IPS DF 6.9 (cell line): ENCODE results near the gene CHST11.

ENCODE experiments used
- DNase-seq: peaks from one replicate; pipeline ENCODE4 v3.0.0-alpha.2; 2013; ENCODE audit warnings: low read depth, low spot score
- H3K27ac ChIP-seq: one replicate; pipeline ENCODE4 v1.5.1; 2013; ENCODE audit warnings: low read length, control low read depth
- H3K27me3 ChIP-seq: 2 replicates; pipeline ENCODE4 v1.6.1; 2013; ENCODE audit warnings: mild to moderate bottlenecking, low read length; ENCODE audit not compliant: control insufficient read depth, insufficient read depth
- H3K36me3 ChIP-seq: 2 replicates; pipeline ENCODE4 v1.6.1; 2013; ENCODE audit warnings: low read length; ENCODE audit not compliant: control insufficient read depth, insufficient read depth
- H3K4me1 ChIP-seq: 2 replicates; pipeline ENCODE4 v1.6.1; 2013; ENCODE audit warnings: low read length; ENCODE audit not compliant: control insufficient read depth, insufficient read depth
- H3K4me3 ChIP-seq: 2 replicates; pipeline ENCODE4 v1.5.1; 2013; ENCODE audit warnings: mild to moderate bottlenecking, low read length
- H3K9me3 ChIP-seq: 2 replicates; pipeline ENCODE4 v1.6.1; 2013; ENCODE audit warnings: low read length, inconsistent platforms; ENCODE audit not compliant: control insufficient read depth, insufficient read depth
- WGBS: extraction: QIAGEN DNeasy Blood & Tissue Kit; methylation state at CpG from one replicate; pipeline ENCODE4 v1.1.7; 2013; ENCODE audit warnings: mixed read lengths, missing lambda C conversion rate; ENCODE audit not compliant: insufficient read length, insufficient coverage; 5-methylcytosine and 5-hydroxymethylcytosine counted together

Gene CHST11

DNA sequence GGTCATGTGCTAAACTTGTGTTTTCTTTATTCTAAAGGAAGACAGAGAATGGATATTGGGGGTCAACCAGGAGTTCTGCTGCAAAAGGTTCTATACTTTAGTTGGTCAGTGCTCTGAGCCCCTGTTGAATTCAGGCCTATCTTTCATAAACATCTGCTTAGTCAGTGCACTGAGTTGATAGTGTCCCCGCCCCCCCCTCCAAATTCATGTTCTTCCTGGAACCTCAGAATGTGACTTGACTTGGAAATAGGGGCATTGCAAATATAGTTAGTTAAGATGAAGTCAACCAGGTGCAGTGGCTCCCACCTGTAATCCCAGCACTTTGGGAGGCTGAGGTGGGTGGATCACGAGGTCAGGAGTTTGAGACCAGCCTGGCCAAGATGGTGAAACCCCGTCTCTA, 23.3 kb downstream of the CHST11 start:
- H3K4me1 ChIP-seq, result no peaks in the 10 kb centered on the region
- no peak overlapping the region for H3K27ac ChIP-seq
- H3K36me3 ChIP-seq, result no peaks in the 10 kb centered on the region
- no peaks in the 10 kb centered on the region for H3K9me3 ChIP-seq
- no peak overlapping the region for H3K4me3 ChIP-seq
- DNase-seq, result no peak
- no CpG with 5 or more reads among the region's 3 CpGs for WGBS
- H3K27me3 ChIP-seq, result no peaks in the 10 kb centered on the region

DNA sequence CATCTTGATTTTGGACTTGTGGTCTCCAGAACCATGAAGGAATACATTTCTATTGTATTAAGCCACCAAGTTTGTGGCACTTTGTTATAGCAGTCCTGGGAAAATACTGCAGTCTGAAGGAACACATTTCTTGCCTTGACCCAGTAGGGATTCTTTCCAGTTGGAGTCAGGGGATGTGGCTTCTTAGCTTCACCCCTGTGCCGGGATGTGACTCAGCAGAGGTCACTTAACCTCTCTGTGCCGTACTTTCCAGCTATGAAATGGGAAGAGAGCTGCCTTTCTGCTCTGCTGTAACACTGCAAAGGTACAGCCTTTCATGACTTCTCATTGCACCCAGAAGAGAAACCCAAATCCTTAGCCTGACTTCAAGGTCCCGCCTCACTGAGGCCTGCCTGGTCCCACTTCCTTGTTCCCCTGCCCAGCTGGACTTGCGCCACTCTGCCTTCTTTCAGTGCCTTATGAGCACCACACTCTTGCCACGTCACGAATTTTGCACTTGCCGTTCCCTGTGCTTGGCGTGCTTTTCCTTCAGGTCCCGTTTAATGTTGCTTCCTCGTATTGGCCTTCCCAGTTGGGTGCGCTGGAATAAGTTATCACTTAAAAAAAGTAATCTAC, 24.2 kb downstream of the CHST11 start:
- DNase-seq, result no peak
- Histone ChIP-seq H3K4me3 (no peak overlapping the region), H3K4me1 (no peaks in the 10 kb centered on the region), H3K27me3 (no peaks in the 10 kb centered on the region), H3K27ac (no peak overlapping the region), H3K36me3 (no peaks in the 10 kb centered on the region), H3K9me3 (no peaks in the 10 kb centered on the region)
- WGBS, result no CpG with 5 or more reads among the region's 11 CpGs

DNA sequence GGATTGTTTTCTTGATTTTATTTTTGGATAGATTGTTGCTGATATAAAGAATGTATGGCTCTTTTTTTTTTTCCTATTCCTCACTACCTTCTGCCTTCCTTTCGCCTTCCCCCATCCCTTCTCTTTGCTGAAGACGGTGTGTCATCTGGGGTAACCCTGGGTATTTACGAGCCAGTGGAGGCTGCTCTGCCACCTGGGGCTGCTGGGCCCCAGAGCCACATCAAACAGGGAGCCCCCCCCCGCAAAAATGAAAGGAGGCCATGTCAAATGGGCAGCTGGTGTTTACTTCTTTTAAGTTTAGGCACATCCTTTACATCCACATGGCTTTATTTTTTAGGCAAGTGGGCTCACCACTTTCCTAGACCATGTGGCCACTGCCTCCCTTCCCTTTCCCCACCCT, 25.4 kb downstream of the CHST11 start:
- DNase-seq, result no peak

GRCh38 chr12:104482748-104483147, 26.0 kb downstream of the CHST11 start:
- no peak for DNase-seq
- WGBS, result no CpG with 5 or more reads among the region's 4 CpGs
- Histone ChIP-seq H3K4me1 (no peaks in the 10 kb centered on the region), H3K36me3 (no peaks in the 10 kb centered on the region), H3K9me3 (no peaks in the 10 kb centered on the region), H3K27me3 (no peaks in the 10 kb centered on the region), H3K27ac (no peak overlapping the region), H3K4me3 (no peak overlapping the region)

More for the DNA sequence above, 25.4 kb downstream of the CHST11 start:
- no peak overlapping the region for H3K27ac ChIP-seq
- H3K4me3 ChIP-seq, result no peak overlapping the region
- no peaks in the 10 kb centered on the region for H3K9me3 ChIP-seq
- WGBS, result no CpG with 5 or more reads among the region's 4 CpGs
- no peaks in the 10 kb centered on the region for H3K4me1 ChIP-seq
- no peaks in the 10 kb centered on the region for H3K36me3 ChIP-seq
- H3K27me3 ChIP-seq, result no peaks in the 10 kb centered on the region

DNA sequence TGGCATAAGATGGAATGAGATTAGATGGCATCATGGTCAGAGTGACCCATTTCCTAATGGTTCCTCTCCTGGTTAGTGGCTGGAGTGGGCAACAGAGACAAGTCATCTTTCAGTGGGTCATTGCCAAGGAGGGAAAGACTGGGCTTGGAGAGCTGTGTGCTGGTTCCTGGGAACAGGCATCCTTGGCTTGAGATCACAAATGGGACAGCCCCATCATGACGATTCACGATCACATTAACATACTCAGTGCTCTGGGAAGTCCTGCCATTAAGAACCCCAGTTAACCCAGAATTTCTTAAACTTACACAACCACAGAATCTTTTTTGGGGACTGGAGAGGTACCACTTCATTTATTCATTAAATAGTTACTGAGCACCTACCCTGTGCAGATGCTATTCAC, 27.3 kb downstream of the CHST11 start:
- Histone ChIP-seq H3K27me3 (no peaks in the 10 kb centered on the region), H3K27ac (no peak overlapping the region), H3K9me3 (no peaks in the 10 kb centered on the region), H3K4me1 (no peaks in the 10 kb centered on the region), H3K4me3 (no peak overlapping the region), H3K36me3 (no peaks in the 10 kb centered on the region)
- no peak for DNase-seq
- no CpG with 5 or more reads among the region's 2 CpGs for WGBS

DNA sequence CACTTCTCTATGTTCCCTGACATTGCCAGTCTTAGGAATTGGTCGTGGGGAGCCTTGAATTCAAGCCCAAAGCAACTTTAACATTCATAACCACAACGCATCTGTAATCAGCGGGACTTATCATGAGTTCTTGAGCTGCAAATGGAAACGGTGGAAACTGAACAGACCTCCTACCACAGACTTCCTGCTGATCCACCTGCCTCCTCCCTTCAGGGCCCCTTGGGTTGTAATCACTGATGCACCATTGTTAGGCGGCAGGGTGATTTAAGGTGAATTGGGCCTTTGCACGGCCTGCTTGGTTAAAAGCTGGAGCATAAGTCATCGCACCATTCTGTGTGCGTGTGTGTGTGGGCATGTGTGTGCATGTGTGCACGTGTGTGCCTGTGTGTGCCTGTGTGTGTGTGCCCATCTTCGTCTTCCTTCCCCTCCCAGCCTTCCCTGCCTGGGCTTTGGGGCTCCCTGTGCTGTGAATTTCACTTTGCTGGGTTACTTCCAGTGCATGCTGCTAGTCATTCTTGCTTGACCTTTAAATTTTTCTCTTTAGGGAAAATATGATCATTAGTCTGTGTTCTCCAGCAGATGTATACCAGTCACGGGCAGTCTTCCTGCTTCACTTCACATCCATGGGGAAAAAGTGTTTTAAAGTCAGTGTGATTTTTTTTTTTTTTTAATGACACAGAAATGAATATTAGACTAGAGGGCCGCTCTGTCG, 29.1 kb downstream of the CHST11 start:
- no peak overlapping the region for H3K27ac ChIP-seq
- no peaks in the 10 kb centered on the region for H3K9me3 ChIP-seq
- H3K4me3 ChIP-seq, result no peak overlapping the region
- WGBS, result no CpG with 5 or more reads among the region's 13 CpGs
- H3K27me3 ChIP-seq, result no peaks in the 10 kb centered on the region
- no peaks in the 10 kb centered on the region for H3K4me1 ChIP-seq
- DNase-seq, result no peak
- no peaks in the 10 kb centered on the region for H3K36me3 ChIP-seq

DNA sequence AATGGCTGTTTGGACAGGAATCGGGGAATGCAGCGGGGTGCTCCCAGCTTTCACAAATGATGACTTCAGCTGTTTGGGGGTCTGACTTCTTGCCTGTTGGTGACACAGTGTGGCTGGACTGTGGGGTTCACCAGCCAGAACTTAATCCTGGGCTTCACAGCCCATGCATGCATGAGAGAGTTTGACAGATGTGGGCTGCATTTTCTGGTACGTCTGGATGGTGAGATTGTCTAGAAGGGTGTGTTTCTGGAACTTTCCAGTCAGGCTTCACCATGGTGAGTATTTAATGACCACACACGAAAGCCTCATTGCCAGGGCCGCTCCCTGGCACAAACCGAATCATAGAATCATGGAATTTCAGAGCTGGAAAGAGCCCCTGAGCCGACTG, 29.6 kb downstream of the CHST11 start:
- no CpG with 5 or more reads among the region's 7 CpGs for WGBS
- Histone ChIP-seq H3K4me3 (no peak overlapping the region), H3K27me3 (no peaks in the 10 kb centered on the region), H3K36me3 (no peaks in the 10 kb centered on the region), H3K4me1 (no peaks in the 10 kb centered on the region), H3K9me3 (no peaks in the 10 kb centered on the region), H3K27ac (no peak overlapping the region)
- DNase-seq, result no peak

DNA sequence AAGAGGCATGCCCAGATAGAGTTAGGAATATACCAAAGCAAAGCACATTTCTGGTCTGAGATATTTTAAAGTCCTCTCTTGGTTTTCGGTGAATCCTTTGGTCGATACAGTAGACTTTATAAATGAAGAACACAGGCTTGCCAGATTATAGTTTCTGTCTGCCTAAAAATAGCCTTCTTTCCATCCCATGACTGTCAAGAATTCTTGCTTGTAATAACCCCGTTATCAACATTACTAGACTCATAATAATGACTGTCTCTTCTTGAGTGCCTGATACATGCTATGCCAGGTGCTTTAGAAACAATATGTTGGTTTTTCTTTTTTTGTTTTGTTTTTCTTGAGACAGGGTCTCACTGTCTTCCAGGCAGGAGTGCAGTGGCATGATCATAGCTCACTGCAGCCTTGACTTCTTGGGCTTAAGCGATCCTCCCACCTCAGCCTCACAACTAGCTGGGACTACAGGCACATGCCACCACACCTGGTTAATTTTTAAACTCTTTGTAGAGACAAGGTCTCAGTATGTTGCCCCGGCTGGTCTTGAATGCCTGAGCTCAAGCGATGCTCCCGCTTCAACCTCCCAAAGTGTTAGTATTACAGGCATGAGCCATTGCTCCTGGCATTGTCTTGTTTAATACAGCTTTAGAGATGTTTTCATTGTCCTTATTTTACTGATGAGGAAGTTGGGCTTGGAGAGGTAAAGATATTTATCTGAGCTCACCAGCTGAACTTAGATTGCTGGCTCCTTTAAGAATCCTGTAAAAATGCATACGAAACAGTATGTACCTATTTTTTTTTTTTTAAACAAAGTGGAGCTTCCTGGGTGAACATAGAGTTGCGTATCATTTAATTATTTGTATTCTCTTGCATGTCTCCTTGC, 30.4 kb downstream of the CHST11 start:
- no peaks in the 10 kb centered on the region for H3K4me1 ChIP-seq

DNA sequence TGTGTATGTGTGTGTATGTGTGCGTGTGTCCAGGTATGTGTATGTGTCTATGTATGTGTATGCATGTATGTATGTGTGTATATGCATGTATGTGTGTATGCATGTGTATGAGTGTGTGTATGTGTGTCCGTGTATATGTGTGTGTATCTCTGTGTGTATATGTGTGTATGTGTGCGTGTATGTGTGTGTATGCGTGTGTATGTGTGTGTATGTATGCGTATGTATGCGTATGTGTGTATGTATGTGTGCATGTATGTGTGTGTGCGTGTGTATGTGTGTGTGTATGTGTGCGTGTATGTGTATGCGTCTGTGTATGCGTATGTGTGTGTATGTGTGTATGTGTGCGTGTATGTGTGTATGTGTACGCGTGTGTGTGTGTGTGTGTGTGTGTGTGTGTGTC, 31.6 kb downstream of the CHST11 start:
- DNase-seq, result no peak
- no peaks in the 10 kb centered on the region for H3K27me3 ChIP-seq
- H3K4me1 ChIP-seq, result no peaks in the 10 kb centered on the region
- no peak overlapping the region for H3K4me3 ChIP-seq
- no peaks in the 10 kb centered on the region for H3K36me3 ChIP-seq
- WGBS, result 100% methylated on average over 4 of the region's 13 CpGs
- no peaks in the 10 kb centered on the region for H3K9me3 ChIP-seq
- H3K27ac ChIP-seq, result no peak overlapping the region

More for the DNA sequence above, 30.4 kb downstream of the CHST11 start:
- Histone ChIP-seq H3K9me3 (no peaks in the 10 kb centered on the region), H3K4me3 (no peak overlapping the region), H3K27me3 (no peaks in the 10 kb centered on the region), H3K27ac (no peak overlapping the region), H3K36me3 (no peaks in the 10 kb centered on the region)
- no peak for DNase-seq
- WGBS, result no CpG with 5 or more reads among the region's 9 CpGs

- Histone ChIP-seq H3K27ac (no peak overlapping the region), H3K36me3 (no peaks in the 10 kb centered on the region), H3K4me3 (no peak overlapping the region), H3K9me3 (no peaks in the 10 kb centered on the region), H3K4me1 (no peaks in the 10 kb centered on the region), H3K27me3 (no peaks in the 10 kb centered on the region)
- WGBS, result no CpG with 5 or more reads among the region's 4 CpGs
- DNase-seq, result no peak
These were observed 33.4 kb downstream of the CHST11 start for GRCh38 chr12:104490186-104490585.
